Posterior vena cava (tissue), 2 donors: ENCODE data around the gene FBXL17. TPM values are rescaled to one million over a fixed set of nuclear protein-coding genes. Genes with fewer than 3 reads are reported as not detected.

ENCODE experiments used
- DNase-seq: peaks from one replicate; pipeline ENCODE4 v3.0.0-alpha.2; 2020; ENCODE audit warnings: low spot score
- intact Hi-C, 2 donors: fragments of 100-400 bp; cut with DNase I; formaldehyde crosslinking; loops; one replicate each; pipeline versions ENCODE4 v1.14.1 to v1.14.2; 2022 to 2023
- total RNA-seq, 2 donors: library from RNA; stranded (reverse); fragmentation: NEBNext Ultra II Directional; extraction: Animal tissue kit (Norgen Biotek cat#: 25700); gene quantifications; one replicate each; pipeline ENCODE4 v1.2.1, GENCODE V29; 2021
- donor health status: DM: yes; HTN: yes; CAD: no.
- donor health status: DM: yes; HTN: yes; CAD: no.

The FBXL17 gene
- total RNA-seq, 2 donors from 2014 or later = 18.1 to 24.1 TPM

DNA sequence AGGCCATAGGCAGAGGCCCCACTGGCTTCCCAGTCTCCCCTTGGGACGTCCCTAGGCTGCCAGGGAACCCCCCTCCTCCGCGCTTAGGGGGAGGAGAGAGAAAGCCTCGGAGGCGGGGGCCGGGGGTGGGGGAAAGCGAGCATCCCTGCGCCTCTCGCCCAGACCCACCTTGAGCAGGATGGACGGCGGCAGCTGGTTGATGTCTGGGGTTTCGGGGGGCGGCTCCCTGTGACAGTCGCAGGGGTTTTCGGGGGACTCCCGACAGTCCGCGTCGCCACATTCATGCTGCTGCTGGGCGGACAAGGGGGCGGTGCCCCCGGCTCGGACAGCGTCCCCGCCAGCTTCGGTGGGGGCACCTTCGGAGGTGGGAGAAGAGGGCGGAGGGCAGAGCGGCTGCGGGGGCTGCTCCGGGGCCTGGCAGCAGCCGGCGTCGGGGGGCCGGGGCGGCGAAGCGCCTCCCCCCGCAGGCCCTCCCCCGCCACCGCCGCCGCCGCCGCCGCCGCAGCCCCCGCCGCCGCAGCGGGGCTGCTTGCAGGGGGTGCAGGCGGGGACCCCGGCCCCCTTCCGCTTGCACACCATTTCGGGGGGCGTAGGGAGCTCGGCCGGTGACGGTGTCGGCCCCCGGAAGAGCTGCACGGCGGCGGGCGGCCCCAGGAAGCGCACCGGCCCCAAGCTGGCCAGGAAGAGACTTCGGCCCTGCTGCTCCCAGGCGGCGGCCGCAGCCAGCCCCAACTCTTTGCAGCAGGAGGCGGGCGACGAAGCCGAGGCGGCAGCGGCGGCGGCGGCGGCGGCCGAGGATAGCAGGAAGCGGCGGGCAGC, 1.2 kb downstream of the FBXL17 start:
- peak; percentile 83 for DNase-seq
- intact Hi-C loops = loop anchor here in 1 of 2 donors (10.0 kb wide), 1 partner anchor 1354 kb away; no protein-coding TSS in a partner anchor

- no peak for DNase-seq
- intact Hi-C loops = loop anchor here in 1 of 2 donors (10.0 kb wide), 1 partner anchor 1355 kb away; no protein-coding TSS in a partner anchor
Observed at GRCh38 chr5:108379722-108380530, 2.0 kb downstream of the FBXL17 start.

DNA sequence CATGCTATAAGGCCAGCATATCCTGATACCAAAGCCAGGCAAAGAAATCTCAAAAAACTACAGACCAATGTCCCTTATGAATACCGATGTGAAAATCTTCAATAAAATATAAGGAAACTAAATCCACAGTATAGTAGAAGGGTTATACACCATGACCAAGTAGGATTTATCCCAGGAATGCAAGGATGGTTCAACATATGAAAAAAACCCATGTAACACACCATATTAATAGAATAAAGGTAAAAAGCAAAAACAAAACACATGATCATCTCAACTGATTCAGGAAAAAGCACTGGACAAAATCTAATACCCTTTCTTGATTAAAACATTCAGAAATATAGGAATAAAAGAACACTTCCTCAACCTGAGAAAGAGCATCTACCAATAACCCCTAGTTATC, 6.1 kb downstream of the FBXL17 start:
- no peak for DNase-seq
- intact Hi-C loops = no loop called here

DNA sequence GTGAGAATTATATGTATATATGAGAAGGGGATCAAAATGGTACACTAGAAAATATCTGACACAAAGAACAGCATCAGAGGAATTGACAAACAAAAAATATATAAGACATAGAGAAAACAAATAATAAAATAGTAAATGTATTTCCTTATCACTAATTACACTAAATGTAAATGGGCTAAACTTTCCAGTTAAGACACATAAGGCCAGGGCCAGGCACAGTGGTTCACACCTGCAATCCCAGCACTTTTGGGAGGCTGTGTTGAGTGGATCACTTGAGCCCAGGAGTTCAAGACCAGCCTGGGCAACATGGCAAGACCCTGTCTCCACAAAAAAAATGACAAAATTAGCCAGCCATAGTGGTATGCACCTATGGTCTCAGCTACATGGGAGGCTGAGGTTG, 8.5 kb downstream of the FBXL17 start:
- no peak for DNase-seq
- intact Hi-C loops = no loop called here

- DNase-seq = no peak
- intact Hi-C loops = no loop called here
Observed at GRCh38 chr5:108372369-108372768, 9.5 kb downstream of the FBXL17 start.

- intact Hi-C loops = no loop called here
- no peak for DNase-seq
Observed at GRCh38 chr5:108371263-108371662, 10.6 kb downstream of the FBXL17 start.

GRCh38 chr5:108369167-108369566, 12.7 kb downstream of the FBXL17 start:
- intact Hi-C loops = no loop called here
- DNase-seq = no peak

- no peak for DNase-seq
- intact Hi-C loops = no loop called here
Observed at GRCh38 chr5:108367679-108368334, 14.1 kb downstream of the FBXL17 start.

DNA sequence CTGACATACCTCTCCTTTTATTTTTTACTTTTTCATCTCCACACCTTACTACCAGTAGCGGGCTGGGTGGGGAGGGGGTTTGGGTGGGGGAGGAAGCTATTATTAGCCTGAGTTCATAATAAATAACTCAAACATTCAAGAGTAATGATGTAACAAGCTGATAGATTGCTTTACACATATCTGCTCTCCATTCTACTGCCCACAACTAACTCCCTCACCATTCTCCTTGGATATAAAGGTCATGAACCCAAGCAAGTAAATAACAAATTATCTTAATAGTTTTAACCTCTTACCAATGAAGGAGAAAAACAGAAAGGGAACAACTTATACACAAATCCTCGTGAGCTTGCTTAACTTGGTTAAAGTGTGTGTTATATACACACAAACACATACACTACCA, 15.4 kb downstream of the FBXL17 start:
- no peak for DNase-seq
- intact Hi-C loops = no loop called here

- intact Hi-C loops = no loop called here
- no peak for DNase-seq
Observed at GRCh38 chr5:108361771-108362170, 20.1 kb downstream of the FBXL17 start.

GRCh38 chr5:108361239-108361638, 20.7 kb downstream of the FBXL17 start:
- no peak for DNase-seq
- intact Hi-C loops = no loop called here

GRCh38 chr5:108360280-108360679, 21.6 kb downstream of the FBXL17 start:
- intact Hi-C loops = no loop called here
- DNase-seq = no peak

DNA sequence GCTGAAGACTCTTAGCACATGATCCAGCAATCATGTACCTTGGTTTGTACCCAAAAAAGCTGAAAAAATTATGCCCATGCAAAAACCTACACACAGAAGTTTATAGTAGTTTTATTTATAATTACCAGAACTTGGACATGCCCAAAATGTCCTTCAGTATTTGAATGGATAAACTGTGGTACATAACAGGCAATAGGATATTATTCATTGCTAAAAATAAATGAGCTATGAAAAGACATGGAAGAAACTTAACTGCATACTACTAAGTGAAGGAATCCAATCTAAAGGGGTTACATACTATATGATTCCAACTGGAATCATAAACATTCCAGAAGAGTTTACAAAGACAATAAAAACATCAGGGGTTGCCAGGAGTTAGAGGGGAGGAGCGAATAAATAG, 25.6 kb downstream of the FBXL17 start:
- no peak for DNase-seq
- intact Hi-C loops = no loop called here

GRCh38 chr5:108353087-108353486, 28.8 kb downstream of the FBXL17 start:
- no peak for DNase-seq
- intact Hi-C loops = no loop called here

GRCh38 chr5:108345541-108346171, 36.2 kb downstream of the FBXL17 start:
- no peak for DNase-seq
- intact Hi-C loops = no loop called here

GRCh38 chr5:108344103-108344822, 37.6 kb downstream of the FBXL17 start:
- no peak for DNase-seq
- intact Hi-C loops = no loop called here

- intact Hi-C loops = no loop called here
- no peak for DNase-seq
Observed at GRCh38 chr5:108341866-108342265, 40.0 kb downstream of the FBXL17 start.

GRCh38 chr5:108340131-108340530, 41.8 kb downstream of the FBXL17 start:
- intact Hi-C loops = no loop called here
- no peak for DNase-seq

DNA sequence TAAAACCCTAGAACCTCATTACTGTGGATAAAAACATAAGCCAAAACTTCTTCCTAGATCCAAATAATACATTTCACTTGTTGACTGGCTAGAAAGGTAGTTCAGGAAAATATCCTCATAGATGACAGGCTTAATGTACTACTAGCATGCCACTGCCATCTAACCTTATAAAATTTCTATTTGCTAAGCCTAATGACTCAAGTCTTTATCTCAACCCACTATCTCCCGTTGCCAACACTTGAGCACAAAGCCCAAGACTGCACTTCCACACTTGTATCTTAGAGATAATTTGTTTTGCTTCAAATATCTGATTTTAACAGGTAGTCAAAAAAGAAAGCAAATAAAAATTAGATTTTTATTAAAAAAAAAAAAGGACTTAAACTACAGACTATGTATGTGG, 42.7 kb downstream of the FBXL17 start:
- intact Hi-C loops = no loop called here

More for the DNA sequence above, 42.7 kb downstream of the FBXL17 start:
- DNase-seq = no peak
